CD4-positive, alpha-beta T cell (primary cell): ENCODE results near the gene MT1X. TPM values are rescaled to one million over a fixed set of nuclear protein-coding genes. Genes with fewer than 3 reads are reported as not detected.

Experiments
- ATAC-seq: fragments of 200-7000 bp; cut with Tn5 transposase; one replicate; pipeline ENCODE4 v1.10.0; 2022; ENCODE audit warnings: mild to moderate bottlenecking; ENCODE audit not compliant: poor library complexity
- CTCF ChIA-PET: fragments of 350-600 bp; sonication (Branson Sonifier 250); formaldehyde crosslinking; loops from one replicate; lab custom pipeline; 2021; ENCODE audit warnings: antibody characterized with exemption, inconsistent platforms; lab: Charles Lee
- POLR2A ChIA-PET: fragments of 350-600 bp; sonication (Branson Sonifier 250); formaldehyde crosslinking; loops from one replicate; lab custom pipeline; 2021; ENCODE audit warnings: antibody characterized with exemption, inconsistent platforms; lab: Charles Lee
- DNase-seq, 14 experiments: peaks; one replicate each; pipeline ENCODE4 v3.0.0-alpha.2; 2013 to 2020; ENCODE audit warnings: mixed read lengths in 2 of 14
- H3K27ac ChIP-seq, 2 donors: one replicate each; pipeline versions ENCODE4 v1.5.1 to v1.7.0; 2013; ENCODE audit warnings: low read length in 2 of 2, low read depth in 1 of 2, mild to moderate bottlenecking in 1 of 2
- H3K27me3 ChIP-seq, 2 experiments: 1 replicate in 1 of 2; 2 replicates in 1 of 2; pipeline versions ENCODE4 v1.6.1 to v1.7.0; 2013; ENCODE audit warnings: low read length in 2 of 2, control low read depth in 1 of 2, mild to moderate bottlenecking in 1 of 2, moderate library complexity in 1 of 2; ENCODE audit not compliant: insufficient read depth in 2 of 2, control insufficient read depth in 1 of 2
- H3K36me3 ChIP-seq: one replicate; pipeline ENCODE4 v1.6.1; 2013; ENCODE audit warnings: low read length, control low read depth; ENCODE audit not compliant: insufficient read depth
- H3K4me1 ChIP-seq: one replicate; pipeline ENCODE4 v1.6.1; 2013; ENCODE audit warnings: low read length, control low read depth; ENCODE audit not compliant: insufficient read depth
- H3K4me3 ChIP-seq: one replicate; pipeline ENCODE4 v1.5.1; 2013; ENCODE audit warnings: mild to moderate bottlenecking, low read length, moderate library complexity
- H3K9me3 ChIP-seq, 2 experiments: 1 replicate in 1 of 2; 2 replicates in 1 of 2; pipeline versions ENCODE4 v1.6.1 to v1.7.0; 2013; ENCODE audit warnings: low read length in 2 of 2, mild to moderate bottlenecking in 2 of 2, control low read depth in 1 of 2, moderate library complexity in 1 of 2; ENCODE audit not compliant: control insufficient read depth in 1 of 2, insufficient read depth in 1 of 2
- H3K27ac Mint-ChIP-seq: one replicate; pipeline ENCODE4 v1.8.0; 2020; ENCODE audit warnings: mixed read lengths
- H3K27me3 Mint-ChIP-seq: one replicate; pipeline ENCODE4 v1.8.0; 2021; ENCODE audit warnings: mixed read lengths
- H3K36me3 Mint-ChIP-seq: one replicate; pipeline ENCODE4 v1.8.0; 2021; ENCODE audit warnings: low read depth, mixed read lengths
- H3K4me1 Mint-ChIP-seq: one replicate; pipeline ENCODE4 v1.8.0; 2021; ENCODE audit warnings: low read depth, mixed read lengths
- H3K4me3 Mint-ChIP-seq: one replicate; pipeline ENCODE4 v1.8.0; 2020; ENCODE audit warnings: mild to moderate bottlenecking, mixed read lengths
- H3K9me3 Mint-ChIP-seq: one replicate; pipeline ENCODE4 v1.8.0; 2020; ENCODE audit warnings: mixed read lengths
- CTCF ChIP-seq: fragments of 200-600 bp; IDR thresholded peaks from one replicate; pipeline ENCODE4 v1.8.0; 2022; ENCODE audit warnings: antibody characterized with exemption, mild to moderate bottlenecking
- intact Hi-C, 2 experiments: fragments of 100-400 bp; cut with DNase I in 1 of 2; cut with micrococcal nuclease in 1 of 2; formaldehyde crosslinking; loops; one replicate each; pipeline versions ENCODE4 v1.15.1 to v1.9.0; 2023 to 2025; cut with DNase I, micrococcal nuclease
- total RNA-seq, 174 experiments: library from RNA in 2 of 174; stranded (reverse) in 2 of 174; gene quantifications; one replicate each; pipeline ENCODE4 v1.2.3 and lab custom pipeline; 2021 to 2026

The MT1X gene
- total RNA-seq, 2 experiments from 2014 or later, result 10.9 to 14.1 TPM

- Histone ChIP-seq H3K9me3 (peaks cover 0 to 13% of the 10 kb centered on the region in 2 experiments), H3K4me1 (peaks cover 49% of the 10 kb centered on the region), H3K27ac (no peak overlapping the region), H3K27me3 (peaks cover 76 to 90% of the 10 kb centered on the region in 2 experiments), H3K4me3 (peak overlapping the region; percentile 19), H3K36me3 (no peaks in the 10 kb centered on the region)
- intact Hi-C loops, result no loop called here
- ChIA-PET POLR2A (no interaction called here), CTCF (no interaction called here)
- Mint-ChIP-seq H3K36me3 (no peaks in the 10 kb centered on the region), H3K4me1 (peaks cover 56% of the 10 kb centered on the region), H3K9me3 (no peaks in the 10 kb centered on the region), H3K4me3 (peak overlapping the region; percentile 74), H3K27me3 (peaks cover 95% of the 10 kb centered on the region), H3K27ac (no peak overlapping the region)
- ATAC-seq (no peak), DNase-seq (no peak)
- no peak for TF ChIP-seq CTCF
Observed at GRCh38 chr16:56634715-56635440, 47.4 kb upstream of the MT1X start.

- TF ChIP-seq CTCF, result no peak
- Mint-ChIP-seq H3K4me3 (peak overlapping the region; percentile 68), H3K27ac (no peak overlapping the region), H3K36me3 (no peaks in the 10 kb centered on the region), H3K9me3 (no peaks in the 10 kb centered on the region), H3K4me1 (peaks cover 56% of the 10 kb centered on the region), H3K27me3 (peaks cover 95% of the 10 kb centered on the region)
- Histone ChIP-seq H3K4me3 (peak overlapping the region; percentile 19), H3K9me3 (peaks cover 0 to 13% of the 10 kb centered on the region in 2 experiments), H3K36me3 (no peaks in the 10 kb centered on the region), H3K27ac (no peak overlapping the region), H3K4me1 (peaks cover 49% of the 10 kb centered on the region), H3K27me3 (peaks cover 78 to 91% of the 10 kb centered on the region in 2 experiments)
- no peak for DNase-seq
- peak; percentile 23 for ATAC-seq
- intact Hi-C loops, result no loop called here
- ChIA-PET CTCF (no interaction called here), POLR2A (no interaction called here)
Observed at GRCh38 chr16:56635441-56635967, 46.8 kb upstream of the MT1X start.

- no peak for DNase-seq
- H3K27ac Mint-ChIP-seq, result no peak overlapping the region
- Histone ChIP-seq H3K27ac (no peak overlapping the region), H3K9me3 (peaks cover 0 to 13% of the 10 kb centered on the region in 2 experiments), H3K4me1 (peaks cover 47% of the 10 kb centered on the region), H3K4me3 (no peak overlapping the region), H3K27me3 (peaks cover 69 to 82% of the 10 kb centered on the region in 2 experiments), H3K36me3 (no peaks in the 10 kb centered on the region)
- TF ChIP-seq CTCF, result no peak
- intact Hi-C loops, result no loop called here
- no peak overlapping the region for H3K4me3 Mint-ChIP-seq
- H3K4me1 Mint-ChIP-seq, result peaks cover 50% of the 10 kb centered on the region
- ATAC-seq, result no peak
- POLR2A ChIA-PET, result interaction anchor here (0.8 kb wide), 1 partner anchor 11 kb away, joined by 3 read pairs; the partner anchor contains the start of gene MT1E
- CTCF ChIA-PET, result interaction anchor here (1.2 kb wide), 1 partner anchor 19 kb away, joined by 3 read pairs; no protein-coding TSS in a partner anchor
- no peaks in the 10 kb centered on the region for H3K9me3 Mint-ChIP-seq
- no peaks in the 10 kb centered on the region for H3K36me3 Mint-ChIP-seq
- peaks cover 92% of the 10 kb centered on the region for H3K27me3 Mint-ChIP-seq
Observed at GRCh38 chr16:56636616-56637413, 45.5 kb upstream of the MT1X start.
